ENCODE measurements around the gene PDZRN4. TPM values are rescaled to one million over a fixed set of nuclear protein-coding genes. Genes with fewer than 3 reads are reported as not detected.

Gene PDZRN4
- total and polyA plus RNA-seq, 2 of the 4 experiments (the other 2 are of a cell fraction), result not detected

DNA sequence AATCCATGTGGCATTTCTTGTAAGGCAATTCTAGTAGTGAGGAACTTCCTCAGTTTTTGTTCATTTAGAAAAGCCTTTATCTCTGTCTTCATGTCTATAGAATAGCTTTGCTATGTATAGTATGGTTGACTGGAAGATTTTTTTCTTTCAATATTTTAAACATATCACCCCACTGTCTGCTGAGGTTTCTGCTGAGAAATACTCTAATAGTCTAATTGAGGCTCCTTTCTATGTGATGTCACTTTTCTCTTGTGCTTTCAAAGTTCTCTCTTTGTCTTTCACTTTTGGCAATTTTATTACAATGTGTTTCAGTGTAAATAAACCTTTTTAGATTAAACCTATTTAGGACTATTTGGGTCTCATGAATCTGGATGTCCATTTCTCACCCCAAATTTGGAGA lies 192.8 kb downstream of the PDZRN4 start:
- dilution Hi-C loops (cut with HindIII; ENCODE audit: low sequenced_read_pairs, unreplicated experiment), result no loop called here
- TF ChIP-seq MAFK (IDR thresholded peaks at IDR 0.05; ENCODE audit: low read depth, low read length) (no peak), NFE2L2 (IDR thresholded peaks at IDR 0.05; ENCODE audit: low read depth, low read length) (no peak), RAD21 (IDR thresholded peaks at IDR 0.05; ENCODE audit: low read length) (no peak), CHD1 (IDR thresholded peaks at IDR 0.05; ENCODE audit: low read depth, low read length) (no peak), FOS (IDR thresholded peaks at IDR 0.05; ENCODE audit: low read depth, low read length) (no peak), CEBPB (IDR thresholded peaks at IDR 0.05; ENCODE audit: low read depth, low read length) (no peak), MAZ (IDR thresholded peaks at IDR 0.05; ENCODE audit: borderline replicate concordance, low read depth, low read length) (no peak), RFX5 (IDR thresholded peaks at IDR 0.05; ENCODE audit: low read depth, low read length) (no peak), BHLHE40 (IDR thresholded peaks at IDR 0.05; ENCODE audit: low read depth, low read length) (no peak), POLR2A (IDR thresholded peaks at IDR 0.05; ENCODE audit: low read depth, low read length) (no peak), SMC3 (IDR thresholded peaks at IDR 0.05; ENCODE audit: low read depth, low read length) (no peak), MXI1 (IDR thresholded peaks at IDR 0.05; ENCODE audit: borderline replicate concordance, low read depth, low read length) (no peak)
- TF ChIP-seq, protein P1, sequence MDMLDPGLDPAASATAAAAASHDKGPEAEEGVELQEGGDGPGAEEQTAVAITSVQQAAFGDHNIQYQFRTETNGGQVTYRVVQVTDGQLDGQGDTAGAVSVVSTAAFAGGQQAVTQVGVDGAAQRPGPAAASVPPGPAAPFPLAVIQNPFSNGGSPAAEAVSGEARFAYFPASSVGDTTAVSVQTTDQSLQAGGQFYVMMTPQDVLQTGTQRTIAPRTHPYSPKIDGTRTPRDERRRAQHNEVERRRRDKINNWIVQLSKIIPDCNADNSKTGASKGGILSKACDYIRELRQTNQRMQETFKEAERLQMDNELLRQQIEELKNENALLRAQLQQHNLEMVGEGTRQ (IDR thresholded peaks at IDR 0.05; ENCODE audit: low read depth, low read length), result no peak
- TF ChIP-seq, protein P2, sequence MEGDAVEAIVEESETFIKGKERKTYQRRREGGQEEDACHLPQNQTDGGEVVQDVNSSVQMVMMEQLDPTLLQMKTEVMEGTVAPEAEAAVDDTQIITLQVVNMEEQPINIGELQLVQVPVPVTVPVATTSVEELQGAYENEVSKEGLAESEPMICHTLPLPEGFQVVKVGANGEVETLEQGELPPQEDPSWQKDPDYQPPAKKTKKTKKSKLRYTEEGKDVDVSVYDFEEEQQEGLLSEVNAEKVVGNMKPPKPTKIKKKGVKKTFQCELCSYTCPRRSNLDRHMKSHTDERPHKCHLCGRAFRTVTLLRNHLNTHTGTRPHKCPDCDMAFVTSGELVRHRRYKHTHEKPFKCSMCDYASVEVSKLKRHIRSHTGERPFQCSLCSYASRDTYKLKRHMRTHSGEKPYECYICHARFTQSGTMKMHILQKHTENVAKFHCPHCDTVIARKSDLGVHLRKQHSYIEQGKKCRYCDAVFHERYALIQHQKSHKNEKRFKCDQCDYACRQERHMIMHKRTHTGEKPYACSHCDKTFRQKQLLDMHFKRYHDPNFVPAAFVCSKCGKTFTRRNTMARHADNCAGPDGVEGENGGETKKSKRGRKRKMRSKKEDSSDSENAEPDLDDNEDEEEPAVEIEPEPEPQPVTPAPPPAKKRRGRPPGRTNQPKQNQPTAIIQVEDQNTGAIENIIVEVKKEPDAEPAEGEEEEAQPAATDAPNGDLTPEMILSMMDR (conservative IDR thresholded peaks at IDR 0.05; ENCODE audit: low read depth, low read length), result no peak
- TF ChIP-seq, protein P3, sequence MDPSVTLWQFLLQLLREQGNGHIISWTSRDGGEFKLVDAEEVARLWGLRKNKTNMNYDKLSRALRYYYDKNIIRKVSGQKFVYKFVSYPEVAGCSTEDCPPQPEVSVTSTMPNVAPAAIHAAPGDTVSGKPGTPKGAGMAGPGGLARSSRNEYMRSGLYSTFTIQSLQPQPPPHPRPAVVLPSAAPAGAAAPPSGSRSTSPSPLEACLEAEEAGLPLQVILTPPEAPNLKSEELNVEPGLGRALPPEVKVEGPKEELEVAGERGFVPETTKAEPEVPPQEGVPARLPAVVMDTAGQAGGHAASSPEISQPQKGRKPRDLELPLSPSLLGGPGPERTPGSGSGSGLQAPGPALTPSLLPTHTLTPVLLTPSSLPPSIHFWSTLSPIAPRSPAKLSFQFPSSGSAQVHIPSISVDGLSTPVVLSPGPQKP (IDR thresholded peaks at IDR 0.05; ENCODE audit: borderline replicate concordance, low read depth, low read length), result no peak

More for the DNA sequence above, 192.8 kb downstream of the PDZRN4 start:
- Histone ChIP-seq H3K9me3 (ENCODE audit: control insufficient read depth, insufficient read depth, low read length) (peaks cover 5% of the 10 kb centered on the region; the same call in 1 of the 2 replicates), H2BK20ac (ENCODE audit: low read depth, low read length) (no peak overlapping the region), H2AFZ (replicated peaks; ENCODE audit: low read length, poor library complexity) (no peak overlapping the region), H3K9me1 (ENCODE audit: insufficient read depth, low read length) (no peaks in the 10 kb centered on the region), H2AK9ac (replicated peaks; ENCODE audit: low read depth, low read length, poor library complexity) (no peak overlapping the region), H2BK15ac (ENCODE audit: low read depth, low read length) (no peak overlapping the region), H3K36me3 (ENCODE audit: control insufficient read depth, insufficient read depth, low read length) (no peaks in the 10 kb centered on the region), H3K27me3 (ENCODE audit: control insufficient read depth, insufficient read depth, low read length) (no peaks in the 10 kb centered on the region), H4K91ac (ENCODE audit: insufficient read depth, low read depth, low read length) (no peak overlapping the region), H4K8ac (ENCODE audit: low read depth in 2 of 2, low read length in 2 of 2) (no peak overlapping the region), H3K4me3 (ENCODE audit: insufficient read depth, low read depth, low read length) (no peak overlapping the region), H3K14ac (replicated peaks; ENCODE audit: low read depth, low read length) (no peak overlapping the region), H3K23ac (ENCODE audit: low read depth, low read length) (no peak overlapping the region), H3K79me1 (ENCODE audit: low read depth in 1 of 2, low read length in 2 of 2) (no peaks in the 10 kb centered on the region), H4K5ac (ENCODE audit: low read depth, low read length) (no peak overlapping the region), H2BK5ac (ENCODE audit: low read depth, low read length, poor library complexity, severe bottlenecking) (no peak overlapping the region), H3K18ac (ENCODE audit: low read depth, low read length) (no peak overlapping the region), H2AK5ac (ENCODE audit: low read depth, low read length) (no peak overlapping the region), H3K4me2 (ENCODE audit: low read depth, low read length) (no peak overlapping the region), H3K56ac (ENCODE audit: extremely low read depth, insufficient read depth, low read length) (no peak overlapping the region), H3K27ac (ENCODE audit: insufficient read depth, low read length) (no peak overlapping the region), H3K4ac (ENCODE audit: low read depth, low read length) (no peak overlapping the region), H3K9ac (ENCODE audit: low read depth, low read length) (no peak overlapping the region), H2BK120ac (ENCODE audit: low read depth, low read length) (no peak overlapping the region), H4K20me1 (ENCODE audit: insufficient read depth, low read length) (no peaks in the 10 kb centered on the region), H3K4me1 (ENCODE audit: control insufficient read depth, insufficient read depth, low read length) (no peaks in the 10 kb centered on the region)
- no peak for DNase-seq
- in situ Hi-C loops (cut with MboI; ENCODE audit: low sequenced_read_pairs), result no loop called here
- ChIA-PET POLR2A (ENCODE audit: unreplicated experiment) (no interaction called here), CTCF (no interaction called here)
- ATAC-seq (ENCODE audit: low read depth), result no peak
- no TSS peak for BruUV-seq (replicated peaks)
- intact Hi-C loops (cut with micrococcal nuclease), result no loop called here

Measured in IMR-90 (cell line).